A549 (cell line): ENCODE measurements around the gene EXOSC2. TPM values are rescaled to one million over a fixed set of nuclear protein-coding genes. Genes with fewer than 3 reads are reported as not detected.

Experiments
- ATAC-seq, 2 experiments: fragments of 200-7000 bp in 1 of 2; fragments of >200 bp in 1 of 2; cut with Nextera tagmentation in 1 of 2; cut with Tn5 transposase in 1 of 2; 3 replicates each; pipeline versions ENCODE4 v1.8.0 to v1.9.1; 2018 to 2020; ENCODE audit warnings: mild to moderate bottlenecking in 1 of 2, moderate library complexity in 1 of 2
- CTCF ChIA-PET: fragments of 300-600 bp; sonication (Branson Sonifier 250); formaldehyde crosslinking; extraction: SDS; loops from one replicate; lab custom pipeline; 2021; ENCODE audit warnings: antibody characterized with exemption, inconsistent platforms; lab: Yijun Ruan, JAX
- POLR2A ChIA-PET: fragments of 350-600 bp; formaldehyde crosslinking; extraction: SDS; loops from one replicate; lab custom pipeline; 2021; ENCODE audit warnings: antibody characterized with exemption, inconsistent platforms; lab: Yijun Ruan, JAX
- DNase-seq, 2 experiments: peaks; one replicate each; pipeline versions ENCODE4 v3.0.0 to v3.0.0-alpha.2; 2011 to 2016; ENCODE audit warnings: low read depth in 1 of 2, low spot score in 1 of 2
- FAIRE-seq: peaks from 2 replicates; lab custom pipeline; 2011; peaks lifted over from hg19 to GRCh38; lab: Jason Lieb, UNC
- H3K27ac ChIP-seq, 2 experiments: fragments of >200 bp; sonication (Bioruptor Twin); formaldehyde crosslinking; 3 replicates each; pipeline ENCODE4 v1.5.1; 2016 to 2017
- H3K4me1 ChIP-seq: fragments of >200 bp; sonication (Bioruptor Twin); formaldehyde crosslinking; 3 replicates; pipeline ENCODE4 v1.6.1; 2016
- H3K4me2 ChIP-seq: fragments of >200 bp; sonication (Bioruptor Twin); formaldehyde crosslinking; 3 replicates; pipeline ENCODE4 v1.6.1; 2016
- H3K4me3 ChIP-seq: fragments of >200 bp; sonication (Bioruptor Twin); formaldehyde crosslinking; 3 replicates; pipeline ENCODE4 v1.5.1; 2016
- H3K9me3 ChIP-seq: fragments of >200 bp; sonication (Bioruptor Twin); formaldehyde crosslinking; 3 replicates; pipeline ENCODE4 v1.6.1; 2016
- CBX8 ChIP-seq: fragments of 200-600 bp; sonication (generic); IDR thresholded peaks from 2 replicates; pipeline ENCODE4 v1.6.1; 2016
- CHD4 ChIP-seq: fragments of 200-600 bp; sonication (generic); IDR thresholded peaks from 2 replicates; pipeline ENCODE4 v1.6.1; 2016; ENCODE audit warnings: antibody characterized with exemption, mild to moderate bottlenecking, borderline replicate concordance
- FOSB ChIP-seq: fragments of 250-450 bp; sonication (Bioruptor Pico); IDR thresholded peaks from 2 replicates; pipeline ENCODE4 v1.5.0; 2020; ENCODE audit warnings: mild to moderate bottlenecking, moderate library complexity
- HDAC2 ChIP-seq: fragments of 200-600 bp; sonication (generic); IDR thresholded peaks from 2 replicates; pipeline ENCODE4 v1.6.1; 2016
- JUN ChIP-seq, 2 experiments: fragments of >200 bp; sonication (Bioruptor Twin); formaldehyde crosslinking; IDR thresholded peaks; 2 replicates in 1 of 2; 3 replicates in 1 of 2; pipeline ENCODE4 v1.6.1; 2016 to 2017
- JUNB ChIP-seq: fragments of >200 bp; sonication (Bioruptor Twin); formaldehyde crosslinking; IDR thresholded peaks from 2 replicates; pipeline ENCODE4 v1.6.1; 2016
- MAZ ChIP-seq: fragments of 150-350 bp; IDR thresholded peaks from 2 replicates; pipeline ENCODE4 v1.6.1; 2014; ENCODE audit warnings: antibody characterized with exemption, low read depth, low read length, borderline replicate concordance
- NFE2L2 ChIP-seq: fragments of 150-350 bp; conservative IDR thresholded peaks from 2 replicates; pipeline ENCODE4 v1.6.1; 2014; ENCODE audit warnings: low read length
- NR3C1 ChIP-seq: fragments of >200 bp; sonication (Bioruptor Twin); formaldehyde crosslinking; IDR thresholded peaks from 3 replicates; pipeline ENCODE4 v1.6.1; 2017
- RNF2 ChIP-seq: fragments of 200-600 bp; sonication (generic); IDR thresholded peaks from 2 replicates; pipeline ENCODE4 v1.6.1; 2016; ENCODE audit warnings: low read depth, mild to moderate bottlenecking, antibody characterized with exemption, moderate library complexity, borderline replicate concordance
- ZC3H11A ChIP-seq: fragments of 450-650 bp; IDR thresholded peaks from 2 replicates; pipeline ENCODE4 v1.6.1; 2014; ENCODE audit warnings: antibody characterized with exemption, mild to moderate bottlenecking
- ZNF302 ChIP-seq: fragments of 250-450 bp; sonication (Bioruptor Pico); IDR thresholded peaks from 2 replicates; pipeline ENCODE4 v1.9.0; 2021; ENCODE audit warnings: inconsistent platforms, mild to moderate bottlenecking, moderate library complexity
- WGBS: methylation state at CpG from one replicate; pipeline ENCODE4 v1.1.6; 2017; ENCODE audit errors: missing lambda C conversion rate; 5-methylcytosine and 5-hydroxymethylcytosine counted together
- polyA plus RNA-seq, 4 experiments: library from polyadenylated mRNA; depleted of rRNA in 3 of 4; stranded (reverse); fragments of >200 nt; fragmentation: RNase III in 1 of 4; extraction: RNeasy Plus Mini Kit Qiagen cat#74134 plus additional on column Dnase treatment in 1 of 4; gene quantifications; 2 replicates in 3 of 4; 3 replicates in 1 of 4; pipeline ENCODE4 v1.2.3, GENCODE V29; 2011 to 2017
- TF ChIP-seq, protein P1 (sequence below): fragments of 150-350 bp; IDR thresholded peaks from 2 replicates; pipeline ENCODE4 v1.6.1; 2014; ENCODE audit warnings: low read depth, mild to moderate bottlenecking, low read length
- TF ChIP-seq, protein P2 (sequence below): IDR thresholded peaks from 2 replicates; pipeline ENCODE4 v1.6.1; 2012
- TF ChIP-seq, protein P3 (sequence below): IDR thresholded peaks from 2 replicates; pipeline ENCODE4 v1.6.1; 2012; ENCODE audit warnings: low read depth, borderline replicate concordance
- TF ChIP-seq, protein P4 (sequence below): fragments of 450-650 bp; IDR thresholded peaks from 2 replicates; pipeline ENCODE4 v1.6.1; 2014; ENCODE audit warnings: antibody characterized with exemption

Gene EXOSC2
- polyA plus RNA-seq, 2 of the 4 experiments (the other 2 are of a cell fraction), result 96.8 to 101 TPM

DNA sequence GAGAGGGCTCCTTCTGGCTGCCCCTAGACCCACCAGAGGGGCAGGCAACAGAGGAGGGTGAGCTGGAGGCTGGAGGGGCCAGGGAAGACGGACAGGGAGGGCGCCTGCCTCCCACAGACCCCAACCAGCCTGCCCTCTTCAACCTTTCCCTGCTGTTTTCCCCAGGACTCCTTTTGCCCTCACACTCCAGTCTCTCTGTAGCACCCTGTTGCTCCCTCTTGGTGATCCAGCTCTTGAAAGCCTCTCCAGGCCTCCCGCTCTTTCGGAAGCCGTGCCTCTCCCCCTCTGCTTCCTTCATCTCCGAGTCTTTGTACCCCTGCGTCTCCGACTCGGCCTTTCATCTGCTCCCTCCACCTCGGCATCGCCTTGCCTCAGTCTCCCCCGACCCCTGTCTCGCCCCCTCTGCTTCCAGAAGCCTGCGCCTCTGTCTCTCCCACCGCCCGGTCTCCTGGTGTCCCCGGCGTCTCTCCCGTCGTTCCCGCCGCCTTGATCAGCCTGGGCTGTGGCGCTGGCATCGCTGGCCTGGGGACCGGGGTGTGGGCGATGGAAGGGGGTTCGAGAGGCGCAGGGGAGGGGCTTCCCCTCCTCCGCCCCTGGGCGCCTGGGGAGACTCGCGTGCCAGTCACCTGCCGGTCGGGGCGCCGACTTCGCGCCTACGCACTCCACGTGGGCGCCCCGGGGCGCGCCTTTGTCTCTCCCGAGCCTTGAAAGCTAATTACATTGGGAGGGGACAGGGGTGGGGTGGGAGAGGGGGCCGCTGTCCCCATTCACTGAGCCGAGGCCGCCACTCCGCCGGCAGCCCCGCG lies 34.5 kb upstream of the EXOSC2 start:
- Histone ChIP-seq H3K4me2 (no peak overlapping the region; the same call in 2 of the 3 replicates), H3K4me1 (peaks cover 18% of the 10 kb centered on the region), H3K27ac (no peak overlapping the region), H3K4me3 (no peak overlapping the region), H3K9me3 (no peaks in the 10 kb centered on the region)
- no peak for ATAC-seq
- 83% methylated on average over 37 of the region's 52 CpGs for WGBS
- ChIA-PET POLR2A (no interaction called here), CTCF (interaction anchor here (1.7 kb wide), 1 partner anchor 23 kb away, joined by 5 read pairs; no protein-coding TSS in a partner anchor)
- no peak for TF ChIP-seq CBX8
- no peak for TF ChIP-seq RNF2
- TF ChIP-seq ZNF302, result no peak
- DNase-seq, result no peak
- no peak for FAIRE-seq

DNA sequence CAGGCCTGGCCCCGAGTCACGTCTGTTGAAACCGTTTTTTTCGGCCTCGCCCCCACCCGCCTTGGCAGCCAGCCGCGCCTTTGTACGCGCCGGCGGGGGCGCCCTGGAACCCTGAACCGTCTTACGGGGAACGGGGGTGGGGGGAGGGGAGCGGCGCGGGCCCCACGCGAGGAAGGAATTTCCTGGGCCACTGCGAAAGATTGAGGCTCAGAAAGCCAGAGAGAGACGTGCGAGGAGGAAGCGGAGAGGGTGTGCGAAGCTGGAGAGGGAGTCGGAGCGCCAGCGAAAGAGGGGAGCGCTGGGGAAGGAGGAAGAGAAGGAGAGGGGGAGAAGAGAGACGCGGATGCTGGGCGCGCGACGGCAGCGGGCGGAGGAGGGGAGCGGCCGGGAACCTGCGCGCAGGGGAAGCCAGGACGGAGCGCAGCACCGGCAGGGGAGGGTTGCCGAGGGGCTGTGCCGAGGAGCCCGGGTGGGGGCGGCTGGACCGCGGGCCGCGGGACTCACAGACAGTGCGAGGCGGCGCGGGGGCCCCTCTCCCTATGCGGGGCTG lies 33.8 kb upstream of the EXOSC2 start:
- CTCF ChIA-PET, result interaction anchor here (1.3 kb wide), 1 partner anchor 23 kb away, joined by 5 read pairs; no protein-coding TSS in a partner anchor
- peak overlapping the region; percentile 48 for H3K4me3 ChIP-seq
- TF ChIP-seq ZC3H11A, result no peak
- H3K9me3 ChIP-seq, result no peaks in the 10 kb centered on the region
- peaks cover 25% of the 10 kb centered on the region for H3K4me1 ChIP-seq
- POLR2A ChIA-PET, result no interaction called here
- FAIRE-seq, result no peak
- peak overlapping the region; percentile 98 for H3K4me2 ChIP-seq
- no peak overlapping the region for H3K27ac ChIP-seq
- ATAC-seq, result no peak
- no peak for DNase-seq
- WGBS, result 45% methylated on average over 36 of the region's 58 CpGs

DNA sequence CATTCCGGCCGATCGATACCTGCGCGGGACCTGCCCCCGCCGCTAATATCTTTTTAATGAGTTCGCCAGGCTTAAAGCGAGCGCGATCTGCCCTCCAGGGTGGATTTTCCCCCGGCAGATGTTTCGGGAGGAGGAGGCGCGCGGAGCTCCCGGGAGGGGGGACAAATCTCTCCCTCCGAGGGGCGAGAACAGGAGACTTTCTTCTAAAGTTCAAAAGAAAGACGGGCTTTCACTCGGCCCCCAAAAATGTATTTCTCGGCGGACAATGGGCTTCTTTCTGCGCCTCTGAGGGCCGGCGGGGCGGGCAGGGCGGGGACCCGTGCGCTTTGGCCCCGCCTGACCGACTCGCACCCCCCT lies 33.3 kb upstream of the EXOSC2 start:
- POLR2A ChIA-PET, result no interaction called here
- FAIRE-seq, result no peak
- H3K4me3 ChIP-seq, result peak overlapping the region; percentile 48
- H3K27ac ChIP-seq, result peak overlapping the region; percentile 9 to 63; a peak in 3 of 6 replicates
- 12% methylated on average over 15 of the region's 33 CpGs for WGBS
- no peak for ATAC-seq
- CTCF ChIA-PET, result interaction anchor here (1.3 kb wide), 1 partner anchor 22 kb away, joined by 5 read pairs; no protein-coding TSS in a partner anchor
- TF ChIP-seq HDAC2, result no peak
- no peak for TF ChIP-seq NFE2L2
- TF ChIP-seq NR3C1, result no peak
- TF ChIP-seq, protein P1, sequence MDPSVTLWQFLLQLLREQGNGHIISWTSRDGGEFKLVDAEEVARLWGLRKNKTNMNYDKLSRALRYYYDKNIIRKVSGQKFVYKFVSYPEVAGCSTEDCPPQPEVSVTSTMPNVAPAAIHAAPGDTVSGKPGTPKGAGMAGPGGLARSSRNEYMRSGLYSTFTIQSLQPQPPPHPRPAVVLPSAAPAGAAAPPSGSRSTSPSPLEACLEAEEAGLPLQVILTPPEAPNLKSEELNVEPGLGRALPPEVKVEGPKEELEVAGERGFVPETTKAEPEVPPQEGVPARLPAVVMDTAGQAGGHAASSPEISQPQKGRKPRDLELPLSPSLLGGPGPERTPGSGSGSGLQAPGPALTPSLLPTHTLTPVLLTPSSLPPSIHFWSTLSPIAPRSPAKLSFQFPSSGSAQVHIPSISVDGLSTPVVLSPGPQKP, result no peak
- TF ChIP-seq FOSB (CRISPR knock-in tag), result no peak
- TF ChIP-seq ZNF302, result no peak
- TF ChIP-seq JUN (IDR thresholded peaks at IDR 0.05), result no peak
- no peak for TF ChIP-seq MAZ
- no peak for TF ChIP-seq CHD4
- TF ChIP-seq JUNB, result no peak
- TF ChIP-seq, protein P2, sequence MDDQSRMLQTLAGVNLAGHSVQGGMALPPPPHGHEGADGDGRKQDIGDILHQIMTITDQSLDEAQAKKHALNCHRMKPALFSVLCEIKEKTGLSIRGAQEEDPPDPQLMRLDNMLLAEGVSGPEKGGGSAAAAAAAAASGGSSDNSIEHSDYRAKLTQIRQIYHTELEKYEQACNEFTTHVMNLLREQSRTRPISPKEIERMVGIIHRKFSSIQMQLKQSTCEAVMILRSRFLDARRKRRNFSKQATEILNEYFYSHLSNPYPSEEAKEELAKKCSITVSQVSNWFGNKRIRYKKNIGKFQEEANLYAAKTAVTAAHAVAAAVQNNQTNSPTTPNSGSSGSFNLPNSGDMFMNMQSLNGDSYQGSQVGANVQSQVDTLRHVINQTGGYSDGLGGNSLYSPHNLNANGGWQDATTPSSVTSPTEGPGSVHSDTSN, result no peak
- TF ChIP-seq, protein P3, sequence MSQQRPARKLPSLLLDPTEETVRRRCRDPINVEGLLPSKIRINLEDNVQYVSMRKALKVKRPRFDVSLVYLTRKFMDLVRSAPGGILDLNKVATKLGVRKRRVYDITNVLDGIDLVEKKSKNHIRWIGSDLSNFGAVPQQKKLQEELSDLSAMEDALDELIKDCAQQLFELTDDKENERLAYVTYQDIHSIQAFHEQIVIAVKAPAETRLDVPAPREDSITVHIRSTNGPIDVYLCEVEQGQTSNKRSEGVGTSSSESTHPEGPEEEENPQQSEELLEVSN, result no peak
- TF ChIP-seq, protein P4, sequence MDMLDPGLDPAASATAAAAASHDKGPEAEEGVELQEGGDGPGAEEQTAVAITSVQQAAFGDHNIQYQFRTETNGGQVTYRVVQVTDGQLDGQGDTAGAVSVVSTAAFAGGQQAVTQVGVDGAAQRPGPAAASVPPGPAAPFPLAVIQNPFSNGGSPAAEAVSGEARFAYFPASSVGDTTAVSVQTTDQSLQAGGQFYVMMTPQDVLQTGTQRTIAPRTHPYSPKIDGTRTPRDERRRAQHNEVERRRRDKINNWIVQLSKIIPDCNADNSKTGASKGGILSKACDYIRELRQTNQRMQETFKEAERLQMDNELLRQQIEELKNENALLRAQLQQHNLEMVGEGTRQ, result no peak
- H3K4me1 ChIP-seq, result peaks cover 30% of the 10 kb centered on the region
- H3K9me3 ChIP-seq, result no peaks in the 10 kb centered on the region
- peak overlapping the region; percentile 98 for H3K4me2 ChIP-seq
- DNase-seq, result no peak
